HG03571 (cell line): ENCODE results near the gene ATOH1.
A peak's percentile ranks its signal among the peaks of the same experiment; 100 is the strongest.

Experiments used
- ATAC-seq: cut with Tn5 transposase; IDR thresholded peaks from one replicate; pipeline ENCODE4 v1.9.1; 2021; ENCODE audit not compliant: unreplicated experiment

ATOH1 gene

DNA sequence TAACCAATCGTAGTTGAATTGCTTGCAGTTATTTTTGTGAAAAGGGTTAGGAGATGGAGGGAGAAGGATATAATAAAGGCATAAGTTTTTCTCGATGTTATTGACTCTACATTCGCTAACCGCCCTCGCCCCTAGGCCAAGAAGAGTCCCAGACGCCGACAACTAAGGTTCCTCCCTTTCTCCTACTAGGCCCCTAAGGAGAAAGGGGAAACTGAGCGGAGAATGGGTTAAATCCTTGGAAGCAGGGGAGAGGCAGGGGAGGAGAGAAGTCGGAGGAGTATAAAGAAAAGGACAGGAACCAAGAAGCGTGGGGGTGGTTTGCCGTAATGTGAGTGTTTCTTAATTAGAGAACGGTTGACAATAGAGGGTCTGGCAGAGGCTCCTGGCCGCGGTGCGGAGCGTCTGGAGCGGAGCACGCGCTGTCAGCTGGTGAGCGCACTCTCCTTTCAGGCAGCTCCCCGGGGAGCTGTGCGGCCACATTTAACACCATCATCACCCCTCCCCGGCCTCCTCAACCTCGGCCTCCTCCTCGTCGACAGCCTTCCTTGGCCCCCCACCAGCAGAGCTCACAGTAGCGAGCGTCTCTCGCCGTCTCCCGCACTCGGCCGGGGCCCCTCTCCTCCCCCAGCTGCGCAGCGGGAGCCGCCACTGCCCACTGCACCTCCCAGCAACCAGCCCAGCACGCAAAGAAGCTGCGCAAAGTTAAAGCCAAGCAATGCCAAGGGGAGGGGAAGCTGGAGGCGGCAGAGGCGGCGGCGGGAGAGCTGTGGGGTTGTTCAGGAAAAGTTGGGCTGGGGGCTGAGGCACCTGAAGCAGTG, 5.9 kb downstream of the ATOH1 start:
- no peak for ATAC-seq

DNA sequence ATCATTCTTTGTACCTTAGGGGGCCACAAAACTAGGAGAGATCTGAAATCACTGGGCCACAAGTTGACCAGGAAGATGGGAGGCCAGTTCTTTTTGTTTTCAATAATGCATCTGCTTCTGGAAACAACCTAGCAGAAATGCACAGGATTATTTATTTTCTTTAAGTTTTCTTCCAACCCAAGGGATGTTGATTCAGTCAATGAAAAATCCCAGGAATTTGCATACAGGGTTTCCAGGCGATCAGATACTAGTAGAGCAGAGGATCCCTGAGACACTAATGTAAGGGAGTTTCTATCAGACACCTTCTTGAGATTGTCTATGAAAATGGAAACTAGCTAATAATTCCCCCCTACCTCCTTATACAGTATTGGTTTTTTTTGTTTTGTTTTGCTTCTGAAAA, 7.4 kb downstream of the ATOH1 start:
- no peak for ATAC-seq

DNA sequence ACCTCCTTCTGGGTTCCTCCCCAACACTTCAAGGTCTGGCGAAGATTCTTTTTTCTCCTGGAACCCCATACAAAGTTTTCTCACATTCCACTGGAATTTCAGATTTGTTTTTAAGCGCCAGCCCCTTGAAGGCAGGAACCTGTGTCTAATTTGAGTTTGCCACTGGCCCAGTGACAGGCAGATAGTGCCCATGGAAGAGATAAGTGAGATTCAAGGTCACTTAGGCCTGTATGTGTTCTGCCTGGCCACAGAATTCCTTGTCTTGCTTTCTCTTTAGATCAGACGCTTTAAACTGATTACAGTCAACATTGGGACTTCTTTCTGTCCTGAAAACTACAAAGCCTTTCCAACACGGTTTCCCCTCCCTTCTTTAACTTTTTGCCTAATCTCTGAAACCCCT, 11.2 kb downstream of the ATOH1 start:
- no peak for ATAC-seq

DNA sequence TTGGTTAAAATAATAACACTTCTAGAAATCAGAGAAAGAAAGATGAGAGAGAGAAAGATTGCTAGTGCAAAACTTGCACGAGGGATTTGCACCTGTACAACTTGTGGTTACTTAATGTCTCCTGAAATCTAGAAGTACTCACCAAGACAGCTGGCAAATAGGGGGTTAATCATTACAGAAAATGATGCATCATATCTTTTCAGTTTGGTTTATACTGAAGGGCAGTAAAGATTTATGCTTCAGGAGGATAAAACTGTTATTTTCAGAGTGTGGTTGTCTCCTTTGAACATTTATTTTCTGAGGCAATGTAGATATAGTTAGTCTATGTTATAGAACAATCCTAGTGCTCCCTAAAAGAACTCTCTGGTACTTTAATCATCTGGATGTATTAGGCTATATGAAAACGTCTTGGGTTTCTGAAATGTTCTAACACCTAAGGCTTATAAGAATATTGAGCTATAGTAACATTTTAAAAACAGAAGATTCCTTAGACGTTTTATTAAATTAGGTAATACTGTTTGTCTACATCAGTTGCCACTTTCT, 13.3 kb downstream of the ATOH1 start:
- ATAC-seq: no peak

DNA sequence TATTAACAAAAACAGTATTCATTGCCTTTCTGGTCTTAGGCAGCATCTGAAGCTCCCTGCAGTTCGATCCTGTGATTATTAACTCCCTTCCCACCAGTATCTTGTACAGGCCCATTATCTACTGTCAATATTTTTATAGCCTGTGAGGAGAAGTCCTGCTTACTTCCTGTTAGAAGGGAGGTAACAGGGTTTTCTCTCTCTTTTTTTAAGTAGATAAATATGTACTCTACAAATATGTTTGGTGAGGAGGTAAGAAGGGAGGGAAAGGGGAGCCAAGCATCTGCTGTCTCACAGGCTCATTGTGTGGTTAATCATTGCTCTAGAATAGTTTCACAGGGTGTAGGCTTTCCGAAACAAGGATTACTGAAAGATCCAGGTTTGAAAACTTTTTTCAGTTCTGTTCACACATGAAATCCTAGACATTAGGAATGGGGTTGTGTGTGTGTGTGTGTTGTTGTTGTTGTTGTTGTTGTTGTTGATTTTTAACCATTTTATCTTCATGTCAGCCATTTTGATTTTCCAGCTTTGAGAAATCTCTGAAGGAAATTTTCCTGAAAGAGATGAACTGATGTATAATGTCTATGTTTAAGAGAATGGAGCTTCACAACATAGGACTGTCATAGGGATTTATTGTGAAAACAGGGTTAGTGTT, 14.2 kb downstream of the ATOH1 start:
- no peak for ATAC-seq

DNA sequence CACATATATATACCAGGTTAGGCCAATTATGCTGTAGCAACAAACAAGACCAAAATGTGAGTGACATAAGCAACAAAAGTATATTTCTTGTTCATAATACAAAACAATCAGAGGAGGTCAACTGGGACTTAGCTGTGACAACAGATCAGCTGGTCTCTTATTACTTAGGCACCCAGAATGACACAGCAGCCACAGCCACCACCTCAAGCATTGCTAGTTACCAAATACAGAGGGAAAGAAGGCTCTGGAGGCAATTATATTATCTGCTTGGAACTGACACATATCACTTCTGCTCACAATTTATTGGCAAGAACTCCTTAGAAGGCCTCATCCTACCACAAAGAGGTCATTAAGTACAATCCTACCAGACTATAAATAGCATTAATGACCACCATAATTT, 15.2 kb downstream of the ATOH1 start:
- no peak for ATAC-seq

DNA sequence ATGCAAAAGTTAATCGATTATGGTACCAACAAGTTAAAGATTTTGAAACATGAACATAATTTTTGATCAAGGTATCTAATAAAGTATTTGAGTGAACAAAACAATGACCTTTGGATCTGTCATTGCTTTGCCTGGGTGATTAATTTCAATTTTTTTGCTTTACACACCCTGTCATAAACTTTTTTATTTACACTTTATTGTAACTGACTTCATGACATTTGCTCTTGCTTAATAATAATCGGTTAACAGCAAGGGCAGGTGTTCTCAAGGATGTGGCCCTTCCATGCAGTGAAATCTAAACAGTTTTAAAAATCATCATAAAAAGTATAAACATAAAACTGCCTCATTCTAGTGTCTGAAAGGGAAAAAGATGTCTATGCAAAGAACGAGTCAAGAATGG, 24.1 kb downstream of the ATOH1 start:
- ATAC-seq: no peak

DNA sequence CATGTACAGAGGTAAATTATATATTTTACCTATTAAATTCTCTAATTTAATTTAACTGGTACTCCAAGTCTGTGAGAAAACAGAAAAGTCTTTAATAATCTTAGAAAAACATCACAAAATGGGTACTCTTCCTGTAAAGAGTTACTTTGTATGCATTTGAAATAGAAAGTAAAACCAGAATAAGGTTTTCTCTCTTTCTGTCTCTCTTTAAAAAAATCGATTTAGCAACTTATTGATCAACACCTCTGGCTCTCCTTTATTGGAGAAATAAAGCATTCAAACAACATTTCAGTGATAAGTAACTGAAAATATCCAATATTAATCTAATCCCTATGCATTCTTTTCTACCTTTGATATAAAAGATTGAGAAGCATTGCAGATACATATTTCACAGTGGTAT, 27.4 kb downstream of the ATOH1 start:
- ATAC-seq: no peak

DNA sequence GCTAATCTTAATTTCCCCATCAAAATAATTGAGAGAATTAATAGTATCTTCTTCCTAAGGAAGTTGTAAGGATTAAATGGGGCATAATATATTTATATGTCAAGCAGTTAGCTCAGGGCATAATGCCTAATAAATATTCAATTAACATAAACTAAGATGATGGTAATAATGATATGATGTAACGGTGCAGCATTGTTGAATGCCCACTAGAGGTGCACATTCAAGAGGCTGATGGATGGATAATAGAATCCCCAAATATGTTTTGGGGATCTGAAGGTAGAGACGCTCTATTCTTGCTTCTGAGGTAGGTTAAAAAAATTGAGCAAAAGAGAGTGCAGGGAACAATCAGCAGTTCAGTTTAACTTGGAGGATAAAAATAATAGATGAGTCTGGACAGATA, 37.1 kb downstream of the ATOH1 start:
- no peak for ATAC-seq

DNA sequence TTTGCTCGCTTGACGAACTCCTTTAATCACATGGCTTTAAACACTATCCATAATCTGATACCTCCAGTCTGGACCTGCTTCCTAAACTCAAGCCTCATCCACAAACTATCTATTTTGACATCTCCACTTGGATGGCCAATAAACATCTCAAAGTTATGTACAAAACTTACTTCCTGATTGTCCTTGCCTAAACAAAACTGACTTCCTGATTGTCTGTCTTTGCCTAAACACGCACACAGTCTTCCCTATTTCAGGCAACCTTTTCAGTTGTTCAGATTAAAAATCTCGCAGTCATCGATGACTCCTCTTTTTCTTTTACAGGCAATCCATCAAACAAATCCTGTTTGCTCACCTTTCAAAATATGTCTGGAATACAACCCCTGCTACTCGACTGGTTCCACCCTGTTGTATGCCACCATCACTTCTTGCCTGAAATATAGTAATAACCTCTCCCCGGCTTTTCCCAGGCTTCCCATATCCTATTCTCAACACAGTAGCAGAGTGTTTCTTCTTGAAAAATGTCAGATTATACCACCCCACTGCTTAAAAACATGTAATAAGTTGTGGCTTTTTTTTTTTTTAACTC, 39.0 kb downstream of the ATOH1 start:
- no peak for ATAC-seq

DNA sequence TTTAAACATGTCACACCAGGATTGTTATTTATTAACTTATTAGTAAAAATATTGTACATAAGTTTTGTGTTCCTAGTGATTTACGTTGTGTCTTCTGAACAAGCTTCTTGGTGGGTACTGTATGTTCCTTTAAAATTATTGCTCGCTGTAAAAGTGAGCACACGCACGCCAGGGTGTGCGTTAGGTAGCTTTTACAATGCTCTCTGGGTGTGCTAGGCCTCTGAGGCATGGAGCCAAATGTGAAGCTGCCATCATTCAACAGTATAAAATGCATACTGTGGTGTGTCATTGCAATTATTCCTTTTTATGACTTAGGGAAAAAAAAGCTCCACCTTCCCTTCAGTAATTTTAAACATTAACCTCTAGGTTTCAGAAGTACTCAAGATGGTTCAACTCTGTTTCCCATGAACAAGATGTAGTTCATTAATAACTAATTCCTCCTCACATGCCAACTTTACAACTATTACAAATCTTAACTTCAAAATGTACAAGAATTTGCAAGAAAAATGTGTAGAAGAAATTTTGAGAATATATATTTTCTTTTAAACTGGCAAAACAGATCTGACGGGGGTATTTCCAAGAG, 42.4 kb downstream of the ATOH1 start:
- no peak for ATAC-seq

DNA sequence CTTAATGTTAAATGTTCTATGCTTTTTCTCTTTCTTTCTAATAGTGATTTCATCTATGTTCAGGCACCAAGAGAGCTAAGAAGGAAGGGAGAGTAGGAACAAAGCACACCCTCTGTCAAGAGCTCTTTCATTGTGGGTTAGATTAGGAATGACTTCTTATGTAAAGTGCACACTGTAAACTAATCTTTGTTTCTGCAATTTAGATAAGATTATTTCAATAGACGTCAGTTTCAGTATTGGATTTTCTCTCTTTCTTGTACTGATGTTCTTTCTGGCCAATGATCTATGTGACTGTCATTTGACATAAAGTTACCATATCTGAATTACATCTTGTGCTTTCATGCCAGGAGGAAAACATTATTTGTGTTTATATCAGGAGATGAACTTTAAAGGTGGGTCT, 48.2 kb downstream of the ATOH1 start:
- no peak for ATAC-seq

DNA sequence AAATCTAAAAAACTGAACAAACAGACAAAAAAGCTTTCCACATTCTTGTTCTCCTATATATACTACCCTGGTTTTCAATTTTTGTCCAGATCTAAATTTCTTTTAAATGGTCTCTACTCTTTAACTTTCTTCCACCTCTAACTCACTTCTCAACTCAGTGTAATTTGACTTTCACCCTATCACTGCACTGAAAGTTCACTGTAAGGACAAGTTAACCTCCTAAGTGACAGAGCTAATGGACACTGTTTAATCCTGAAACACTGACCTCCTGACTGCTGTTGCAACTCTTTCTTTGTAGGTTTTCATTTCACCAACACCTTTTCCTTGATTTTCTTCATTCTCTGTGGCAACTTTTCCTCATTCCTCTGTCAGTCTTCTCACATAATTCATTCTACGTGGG, 50.0 kb downstream of the ATOH1 start:
- no peak for ATAC-seq

DNA sequence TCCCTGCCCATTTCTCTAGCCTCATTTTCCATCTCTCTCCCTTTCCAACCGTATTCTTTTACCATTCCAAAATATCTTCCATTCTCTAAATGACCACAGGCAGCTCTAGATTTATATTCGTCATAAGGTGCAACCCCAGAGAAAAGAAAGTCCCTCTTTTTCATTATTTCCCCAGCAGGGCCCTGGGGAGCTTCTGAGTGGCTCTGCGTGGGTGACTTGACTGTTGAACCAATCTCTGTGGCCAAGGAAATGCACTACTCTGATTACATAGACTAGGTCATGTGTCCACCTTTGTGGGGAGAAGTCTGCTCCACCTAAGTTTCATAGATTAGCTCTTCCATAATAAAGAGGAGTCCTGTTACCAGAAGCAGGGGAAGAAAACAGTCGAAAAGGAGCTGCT, 51.4 kb downstream of the ATOH1 start:
- peak; percentile 83 for ATAC-seq
